OCI-LY7 (cell line): ENCODE measurements around the gene CCDC13. TPM values are rescaled to one million over a fixed set of nuclear protein-coding genes. Genes with fewer than 3 reads are reported as not detected.
A peak's percentile ranks its signal among the peaks of the same experiment; 100 is the strongest.

Experiments
- BruUV-seq: library from RNA; stranded (reverse); fragments of 400-500 nt; replicated peaks from 2 replicates; lab custom pipeline; 2021; lab: Mats Ljungman, UMichigan
- CTCF ChIA-PET: fragments of 300-600 bp; sonication (Branson Sonifier 250); formaldehyde crosslinking; loops from one replicate; lab custom pipeline; 2022; ENCODE audit warnings: antibody characterized with exemption; ENCODE audit not compliant: unreplicated experiment; lab: Charles Lee
- POLR2A ChIA-PET: fragments of 300-600 bp; sonication (Branson Sonifier 250); formaldehyde crosslinking; loops from one replicate; lab custom pipeline; 2022; ENCODE audit warnings: antibody characterized with exemption; lab: Charles Lee
- DNase-seq: peaks from one replicate; pipeline ENCODE4 v3.0.0-alpha.2; 2015; ENCODE audit warnings: low spot score
- H2AFZ ChIP-seq: fragments of 200-600 bp; sonication (generic), shearing (Covaris generic); 2 replicates; pipeline ENCODE4 v1.6.1; 2014; ENCODE audit warnings: mild to moderate bottlenecking, antibody characterized with exemption, low read length, moderate library complexity
- H3K27ac ChIP-seq: fragments of 200-600 bp; sonication (generic); 2 replicates; pipeline ENCODE4 v1.5.1; 2014; ENCODE audit warnings: mixed run types, low read depth, mild to moderate bottlenecking, moderate library complexity, low read length, inconsistent platforms; ENCODE audit not compliant: poor library complexity, severe bottlenecking
- H3K36me3 ChIP-seq: fragments of 200-600 bp; sonication (generic); 2 replicates; pipeline ENCODE4 v1.6.1; 2014; ENCODE audit warnings: mild to moderate bottlenecking, antibody characterized with exemption, low read length, moderate library complexity, mixed read lengths; ENCODE audit not compliant: insufficient read depth
- H3K4me1 ChIP-seq: fragments of 200-600 bp; sonication (generic); 2 replicates; pipeline ENCODE4 v1.5.1; 2014; ENCODE audit warnings: mild to moderate bottlenecking, low read length; ENCODE audit not compliant: insufficient read depth, poor library complexity, severe bottlenecking
- H3K4me2 ChIP-seq: fragments of 200-600 bp; sonication (generic); 2 replicates; pipeline ENCODE4 v1.6.1; 2014; ENCODE audit warnings: mild to moderate bottlenecking, low read length
- H3K4me3 ChIP-seq: fragments of 200-600 bp; sonication (generic); 2 replicates; pipeline ENCODE4 v1.5.1; 2014; ENCODE audit warnings: mild to moderate bottlenecking, low read depth, low read length; ENCODE audit not compliant: poor library complexity, severe bottlenecking
- H3K79me2 ChIP-seq: fragments of 200-600 bp; sonication (generic); 2 replicates; pipeline ENCODE4 v1.6.1; 2016; ENCODE audit warnings: low read depth, mild to moderate bottlenecking, low read length, moderate library complexity, mixed read lengths; ENCODE audit not compliant: insufficient read depth
- H3K9me2 ChIP-seq: fragments of 200-600 bp; sonication (generic); 2 replicates; pipeline ENCODE4 v1.6.1; 2016; ENCODE audit warnings: mild to moderate bottlenecking, low read length, mixed read lengths; ENCODE audit not compliant: insufficient read depth
- H3K9me3 ChIP-seq: fragments of 200-600 bp; sonication (generic); 2 replicates; pipeline ENCODE4 v1.6.1; 2014; ENCODE audit warnings: mild to moderate bottlenecking, mixed run types, low read length, mixed read lengths
- H4K20me1 ChIP-seq: fragments of 200-600 bp; sonication (generic); 2 replicates; pipeline ENCODE4 v1.6.1; 2014; ENCODE audit warnings: mild to moderate bottlenecking, antibody characterized with exemption, low read length, moderate library complexity, mixed read lengths; ENCODE audit not compliant: insufficient read depth
- CTCF ChIP-seq: fragments of 200-600 bp; sonication (generic); conservative IDR thresholded peaks from 2 replicates; pipeline ENCODE4 v1.5.1; 2014; ENCODE audit warnings: mild to moderate bottlenecking, antibody characterized with exemption, low read length, moderate library complexity, mixed read lengths
- EZH2phosphoT487 ChIP-seq: fragments of 200-600 bp; sonication (generic); IDR thresholded peaks from 2 replicates; pipeline ENCODE4 v1.6.1; 2018; ENCODE audit warnings: low read depth, borderline replicate concordance, mild to moderate bottlenecking, mixed run types, antibody characterized with exemption, low read length, moderate library complexity, mixed read lengths
- intact Hi-C: fragments of 100-400 bp; cut with micrococcal nuclease; formaldehyde crosslinking; loops from one replicate; pipeline ENCODE4 v1.10.0; 2022; ENCODE audit not compliant: unreplicated experiment
- total RNA-seq, 2 experiments: library from RNA; depleted of rRNA in 1 of 2; stranded (reverse); fragments of >200 nt in 1 of 2; shearing (Covaris generic) in 1 of 2; gene quantifications; 2 replicates each; pipeline ENCODE4 v1.2.3, GENCODE V29; 2014 to 2022

The CCDC13 gene
- total RNA-seq, 2 experiments from 2014 or later = 1.4 TPM; not detected in 1

- POLR2A ChIA-PET = interaction anchor here (0.9 to 1.3 kb wide), 5 partner anchors 9 to 221 kb away, joined by 3 to 6 read pairs (median 4); no protein-coding TSS in a partner anchor
Observed at GRCh38 chr3:42803414-42804105, 30.5 kb upstream of the CCDC13 start.

GRCh38 chr3:42802876-42803413, 29.9 kb upstream of the CCDC13 start:
- no peak for DNase-seq
- ChIA-PET POLR2A (interaction anchor here (1.0 to 1.3 kb wide), 4 partner anchors 8 to 220 kb away, joined by 3 to 6 read pairs (median 4); no protein-coding TSS in a partner anchor), CTCF (no interaction called here)
- H3K4me1 ChIP-seq = peaks cover 26% of the 10 kb centered on the region
- peaks cover 50% of the 10 kb centered on the region for H3K79me2 ChIP-seq
- no peaks in the 10 kb centered on the region for H3K9me2 ChIP-seq
- H3K36me3 ChIP-seq = peaks cover 34% of the 10 kb centered on the region
- peaks cover 8% of the 10 kb centered on the region; the same call in 1 of the 2 replicates for H4K20me1 ChIP-seq
- BruUV-seq = TSS peak; percentile 56
- no peak for TF ChIP-seq CTCF
- no peak for TF ChIP-seq EZH2phosphoT487
- H3K9me3 ChIP-seq = no peaks in the 10 kb centered on the region
- peak overlapping the region; percentile 96 for H3K4me2 ChIP-seq
- intact Hi-C loops = no loop called here
- peak overlapping the region; percentile 73 for H3K27ac ChIP-seq
- H3K4me3 ChIP-seq = peak overlapping the region; percentile 93
- peak overlapping the region; percentile 52; the same call in 1 of the 2 replicates for H2AFZ ChIP-seq

More at GRCh38 chr3:42803414-42804105, 30.5 kb upstream of the CCDC13 start:
- H3K4me2 ChIP-seq = peak overlapping the region; percentile 96
- DNase-seq = peak; percentile 64
- peak overlapping the region; percentile 73 for H3K27ac ChIP-seq
- peak overlapping the region; percentile 52; the same call in 1 of the 2 replicates for H2AFZ ChIP-seq
- CTCF ChIA-PET = no interaction called here
- intact Hi-C loops = no loop called here
- no TSS peak for BruUV-seq
- no peak for TF ChIP-seq EZH2phosphoT487
- no peak for TF ChIP-seq CTCF
- peak overlapping the region; percentile 93 for H3K4me3 ChIP-seq
- H3K36me3 ChIP-seq = peaks cover 34% of the 10 kb centered on the region
- peaks cover 8% of the 10 kb centered on the region; the same call in 1 of the 2 replicates for H4K20me1 ChIP-seq
- H3K9me3 ChIP-seq = no peaks in the 10 kb centered on the region
- peaks cover 50% of the 10 kb centered on the region for H3K79me2 ChIP-seq
- H3K4me1 ChIP-seq = peaks cover 26% of the 10 kb centered on the region
- H3K9me2 ChIP-seq = no peaks in the 10 kb centered on the region

GRCh38 chr3:42801784-42802183, 28.7 kb upstream of the CCDC13 start:
- TF ChIP-seq CTCF (no peak), EZH2phosphoT487 (no peak)
- CTCF ChIA-PET = no interaction called here
- Histone ChIP-seq H3K9me2 (no peaks in the 10 kb centered on the region), H2AFZ (no peak overlapping the region), H3K4me3 (no peak overlapping the region), H3K4me1 (peaks cover 26% of the 10 kb centered on the region), H3K36me3 (peaks cover 34% of the 10 kb centered on the region), H3K79me2 (peaks cover 50% of the 10 kb centered on the region), H3K4me2 (peak overlapping the region; percentile 96), H3K9me3 (no peaks in the 10 kb centered on the region), H4K20me1 (peaks cover 8% of the 10 kb centered on the region; the same call in 1 of the 2 replicates), H3K27ac (no peak overlapping the region)
- no peak for DNase-seq
- BruUV-seq = no TSS peak
- POLR2A ChIA-PET = no interaction called here
- intact Hi-C loops = no loop called here
